HEK293T (cell line): ENCODE results near the gene TPRG1.

ENCODE experiments used
- CTCF ChIA-PET: fragments of 350-600 bp; formaldehyde crosslinking; extraction: SDS; loops from one replicate; lab custom pipeline; 2021; ENCODE audit warnings: antibody characterized with exemption, inconsistent platforms; lab: Yijun Ruan, JAX
- POLR2A ChIA-PET: fragments of 350-600 bp; formaldehyde crosslinking; extraction: SDS; loops from one replicate; lab custom pipeline; 2020; ENCODE audit warnings: antibody characterized with exemption, inconsistent platforms; lab: Yijun Ruan, JAX
- DNase-seq: peaks from one replicate; pipeline ENCODE4 v3.0.0; 2012; ENCODE audit warnings: mixed read lengths; ENCODE audit errors: extremely low spot score
- ARNT ChIP-seq: fragments of 450-650 bp; IDR thresholded peaks from 2 replicates; pipeline ENCODE4 v1.6.1; 2017; ENCODE audit warnings: mild to moderate bottlenecking
- BHLHE40 ChIP-seq: fragments of 450-650 bp; IDR thresholded peaks from 2 replicates; pipeline ENCODE4 v1.6.1; 2016; ENCODE audit warnings: mild to moderate bottlenecking, moderate library complexity, borderline replicate concordance
- CTBP1 ChIP-seq: fragments of 450-650 bp; IDR thresholded peaks from 2 replicates; pipeline ENCODE4 v1.6.1; 2016; ENCODE audit warnings: borderline replicate concordance
- ELF4 ChIP-seq: fragments of 450-650 bp; IDR thresholded peaks from 2 replicates; pipeline ENCODE4 v1.6.1; 2017; ENCODE audit warnings: antibody characterized with exemption
- FOXA1 ChIP-seq: fragments of 450-650 bp; IDR thresholded peaks from 2 replicates; pipeline ENCODE4 v1.6.1; 2016; ENCODE audit warnings: mild to moderate bottlenecking
- FOXK2 ChIP-seq: fragments of 450-650 bp; IDR thresholded peaks from 2 replicates; pipeline ENCODE4 v1.6.1; 2016; ENCODE audit warnings: mild to moderate bottlenecking
- FOXM1 ChIP-seq: fragments of 450-650 bp; IDR thresholded peaks from 2 replicates; pipeline ENCODE4 v1.6.1; 2017; ENCODE audit warnings: mild to moderate bottlenecking, borderline replicate concordance
- HDGF ChIP-seq: fragments of 450-650 bp; IDR thresholded peaks from 2 replicates; pipeline ENCODE4 v1.6.1; 2017; ENCODE audit warnings: antibody characterized with exemption, borderline replicate concordance
- L3MBTL2 ChIP-seq: fragments of 450-650 bp; conservative IDR thresholded peaks from 2 replicates; pipeline ENCODE4 v1.6.1; 2016; ENCODE audit warnings: mild to moderate bottlenecking
- LEF1 ChIP-seq: fragments of 450-650 bp; IDR thresholded peaks from 2 replicates; pipeline ENCODE4 v1.6.1; 2017; ENCODE audit warnings: mild to moderate bottlenecking, borderline replicate concordance
- NFRKB ChIP-seq: fragments of 450-650 bp; IDR thresholded peaks from 2 replicates; pipeline ENCODE4 v1.6.1; 2016; ENCODE audit warnings: mild to moderate bottlenecking, moderate library complexity
- PKNOX1 ChIP-seq: fragments of 450-650 bp; IDR thresholded peaks from 2 replicates; pipeline ENCODE4 v1.6.1; 2016
- SP1 ChIP-seq: fragments of 450-650 bp; IDR thresholded peaks from 2 replicates; pipeline ENCODE4 v1.6.1; 2017
- SUZ12 ChIP-seq: fragments of 450-650 bp; IDR thresholded peaks from 2 replicates; pipeline ENCODE4 v1.6.1; 2016; ENCODE audit warnings: mild to moderate bottlenecking
- TARDBP ChIP-seq: fragments of 450-650 bp; IDR thresholded peaks from 2 replicates; pipeline ENCODE4 v1.6.1; 2016
- ZNF384 ChIP-seq: fragments of 450-650 bp; IDR thresholded peaks from 2 replicates; pipeline ENCODE4 v1.6.1; 2016

Gene TPRG1

GRCh38 chr3:189305412-189305811, 133.6 kb downstream of the TPRG1 start:
- TF ChIP-seq L3MBTL2, result no peak
- no peak for TF ChIP-seq LEF1
- no peak for TF ChIP-seq PKNOX1
- no peak for TF ChIP-seq FOXA1
- no peak for TF ChIP-seq FOXK2
- no peak for TF ChIP-seq ZNF384
- POLR2A ChIA-PET, result no interaction called here
- CTCF ChIA-PET, result interaction anchor here (0.9 kb wide), 1 partner anchor 36 kb away, joined by 5 read pairs; no protein-coding TSS in a partner anchor
- DNase-seq, result no peak

- ChIA-PET CTCF (no interaction called here), POLR2A (no interaction called here)
- no peak for DNase-seq
- TF ChIP-seq NFRKB (no peak), CTBP1 (no peak)
Measured at GRCh38 chr3:189307963-189308362, 136.2 kb downstream of the TPRG1 start.

- TF ChIP-seq FOXA1 (no peak), ELF4 (no peak), BHLHE40 (no peak), TARDBP (no peak), FOXM1 (no peak), FOXK2 (no peak), LEF1 (no peak), NFRKB (no peak), SP1 (no peak), L3MBTL2 (no peak), PKNOX1 (no peak), HDGF (no peak), ARNT (no peak), ZNF384 (no peak), CTBP1 (no peak)
- ChIA-PET CTCF (no interaction called here), POLR2A (no interaction called here)
- no peak for DNase-seq
Measured at GRCh38 chr3:189308608-189309007, 136.8 kb downstream of the TPRG1 start.

GRCh38 chr3:189309400-189309975, 137.7 kb downstream of the TPRG1 start:
- DNase-seq, result no peak
- CTCF ChIA-PET, result interaction anchor here (0.7 kb wide), 1 partner anchor 9 kb away, joined by 3 read pairs; no protein-coding TSS in a partner anchor
- POLR2A ChIA-PET, result no interaction called here
- TF ChIP-seq L3MBTL2 (no peak), NFRKB (no peak), FOXM1 (no peak)

- CTCF ChIA-PET, result no interaction called here
- no peak for DNase-seq
- POLR2A ChIA-PET, result no interaction called here
- TF ChIP-seq L3MBTL2, result no peak
- no peak for TF ChIP-seq BHLHE40
- no peak for TF ChIP-seq SP1
- no peak for TF ChIP-seq TARDBP
- no peak for TF ChIP-seq LEF1
- TF ChIP-seq SUZ12, result no peak
- TF ChIP-seq HDGF, result no peak
- no peak for TF ChIP-seq PKNOX1
- TF ChIP-seq FOXA1, result no peak
- TF ChIP-seq ELF4, result no peak
- no peak for TF ChIP-seq FOXK2
- TF ChIP-seq ZNF384, result no peak
- TF ChIP-seq ARNT, result no peak
- TF ChIP-seq CTBP1, result no peak
- no peak for TF ChIP-seq NFRKB
- no peak for TF ChIP-seq FOXM1
Measured at GRCh38 chr3:189311521-189311920, 139.8 kb downstream of the TPRG1 start.

- POLR2A ChIA-PET, result no interaction called here
- no peak for DNase-seq
- CTCF ChIA-PET, result no interaction called here
- no peak for TF ChIP-seq SP1
- TF ChIP-seq LEF1, result no peak
- no peak for TF ChIP-seq FOXK2
- TF ChIP-seq SUZ12, result no peak
- TF ChIP-seq HDGF, result no peak
- no peak for TF ChIP-seq NFRKB
- no peak for TF ChIP-seq PKNOX1
- no peak for TF ChIP-seq ZNF384
- no peak for TF ChIP-seq ELF4
- TF ChIP-seq FOXM1, result no peak
- TF ChIP-seq CTBP1, result no peak
Measured at GRCh38 chr3:189312866-189313265, 141.1 kb downstream of the TPRG1 start.
